ENCODE results near the gene TBX1.

DNA sequence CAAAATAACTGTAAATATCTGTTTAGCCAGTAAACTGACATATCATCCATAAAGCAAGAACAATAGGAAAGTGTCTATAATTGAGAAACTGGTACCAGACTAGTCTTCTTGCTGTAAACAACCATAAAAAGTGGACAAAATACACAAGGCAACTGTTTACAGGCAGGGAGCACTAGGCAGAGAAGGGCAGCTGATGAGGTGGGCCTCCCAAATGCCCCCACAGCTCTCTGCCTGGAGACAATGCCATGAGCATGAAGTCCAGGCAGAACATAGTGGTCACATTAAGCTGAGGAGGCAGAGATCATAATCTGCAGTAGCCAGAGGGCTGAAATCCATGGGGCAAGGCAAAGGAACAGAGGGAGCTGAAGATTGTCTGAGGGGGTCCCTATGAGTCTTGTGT lies 30.7 kb downstream of the TBX1 start:
- TF ChIP-seq CTCF (IDR thresholded peaks at IDR 0.05; ENCODE audit: insufficient read depth, low read depth, low read length) (no peak), EZH2 (IDR thresholded peaks at IDR 0.05; ENCODE audit: insufficient read depth, low read length) (no peak)

All from astrocyte (in vitro differentiated cells and primary cell).